Kidney epithelial cell (primary cell): Measurements from ENCODE around the gene CLPSL1. TPM values are rescaled to one million over a fixed set of nuclear protein-coding genes. Genes with fewer than 3 reads are reported as not detected.

Experiments used
- DNase-seq: peaks from one replicate; pipeline ENCODE4 v3.0.0-alpha.2; 2010; ENCODE audit warnings: low read depth
- H3K27me3 ChIP-seq: 2 replicates; pipeline ENCODE4 v1.6.0; 2011; ENCODE audit warnings: low read length; ENCODE audit not compliant: control insufficient read depth, insufficient read depth
- H3K36me3 ChIP-seq: 2 replicates; pipeline ENCODE4 v1.5.1; 2011; ENCODE audit warnings: low read length; ENCODE audit not compliant: control insufficient read depth, insufficient read depth
- H3K4me3 ChIP-seq: 2 replicates; pipeline ENCODE4 v1.5.1; 2011; ENCODE audit warnings: low read depth, mild to moderate bottlenecking, control low read depth, low read length
- total RNA-seq: library from RNA; depleted of rRNA; stranded (reverse); fragments of >200 nt; gene quantifications from 2 replicates; pipeline ENCODE4 v1.2.3, GENCODE V29; 2015
- TF ChIP-seq, protein P1 (sequence below): IDR thresholded peaks from 2 replicates; pipeline ENCODE4 v1.5.1; 2011; ENCODE audit warnings: mild to moderate bottlenecking, moderate library complexity, low read length, control low read depth, inconsistent platforms; ENCODE audit not compliant: insufficient read depth, poor library complexity, severe bottlenecking

The CLPSL1 gene
- total RNA-seq, 1 donor from 2014 or later, result not detected

DNA sequence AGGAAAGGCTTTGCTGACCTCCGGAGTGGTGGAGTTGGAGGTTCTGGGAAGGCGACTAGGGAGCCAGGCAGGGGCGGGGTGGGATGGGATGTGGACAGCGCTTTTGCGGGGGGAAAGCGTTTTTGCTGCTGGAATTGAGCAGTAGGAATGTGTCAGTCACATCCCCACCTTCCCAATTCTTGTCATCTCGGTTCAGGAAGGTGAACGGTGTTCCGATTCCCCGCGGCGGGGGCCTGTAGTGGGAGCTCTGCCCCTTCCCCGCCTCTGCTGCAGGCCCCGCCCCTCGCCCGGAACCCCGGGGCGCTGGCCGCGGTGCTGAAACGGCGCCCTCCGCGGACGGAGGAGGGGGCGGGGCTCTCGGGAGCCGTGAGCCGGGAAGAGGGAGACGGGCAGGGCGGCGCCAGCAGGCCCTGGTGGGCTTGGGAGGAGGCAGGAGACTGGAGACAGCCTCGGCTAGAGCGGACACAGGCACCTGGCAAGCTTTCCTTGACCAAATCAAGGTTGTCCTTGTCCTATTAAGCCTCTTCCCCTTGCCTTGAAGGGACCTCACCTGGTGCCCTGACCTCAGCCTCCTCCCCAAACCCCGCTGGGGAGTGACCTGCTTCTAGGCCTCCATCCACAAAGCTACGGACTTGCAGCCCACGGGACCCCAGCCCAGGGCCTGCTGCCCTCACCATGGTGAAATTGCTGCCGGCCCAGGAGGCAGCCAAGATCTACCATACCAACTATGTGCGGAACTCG lies 24.3 kb downstream of the CLPSL1 start, which contains the start of gene LHFPL5:
TSS of gene LHFPL5 (plus strand) at position 357 of the 741 bp plus-strand sequence. CDS start at position 676, 319 bp downstream.
- peak within 1 kb of the TSS; percentile 20 for H3K4me3 ChIP-seq
- no peaks in the 10 kb centered on the region for H3K36me3 ChIP-seq
- H3K27me3 ChIP-seq, result peaks cover 2% of the 10 kb centered on the region
- TF ChIP-seq, protein P1, sequence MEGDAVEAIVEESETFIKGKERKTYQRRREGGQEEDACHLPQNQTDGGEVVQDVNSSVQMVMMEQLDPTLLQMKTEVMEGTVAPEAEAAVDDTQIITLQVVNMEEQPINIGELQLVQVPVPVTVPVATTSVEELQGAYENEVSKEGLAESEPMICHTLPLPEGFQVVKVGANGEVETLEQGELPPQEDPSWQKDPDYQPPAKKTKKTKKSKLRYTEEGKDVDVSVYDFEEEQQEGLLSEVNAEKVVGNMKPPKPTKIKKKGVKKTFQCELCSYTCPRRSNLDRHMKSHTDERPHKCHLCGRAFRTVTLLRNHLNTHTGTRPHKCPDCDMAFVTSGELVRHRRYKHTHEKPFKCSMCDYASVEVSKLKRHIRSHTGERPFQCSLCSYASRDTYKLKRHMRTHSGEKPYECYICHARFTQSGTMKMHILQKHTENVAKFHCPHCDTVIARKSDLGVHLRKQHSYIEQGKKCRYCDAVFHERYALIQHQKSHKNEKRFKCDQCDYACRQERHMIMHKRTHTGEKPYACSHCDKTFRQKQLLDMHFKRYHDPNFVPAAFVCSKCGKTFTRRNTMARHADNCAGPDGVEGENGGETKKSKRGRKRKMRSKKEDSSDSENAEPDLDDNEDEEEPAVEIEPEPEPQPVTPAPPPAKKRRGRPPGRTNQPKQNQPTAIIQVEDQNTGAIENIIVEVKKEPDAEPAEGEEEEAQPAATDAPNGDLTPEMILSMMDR, result no peak
- DNase-seq, result no peak

DNA sequence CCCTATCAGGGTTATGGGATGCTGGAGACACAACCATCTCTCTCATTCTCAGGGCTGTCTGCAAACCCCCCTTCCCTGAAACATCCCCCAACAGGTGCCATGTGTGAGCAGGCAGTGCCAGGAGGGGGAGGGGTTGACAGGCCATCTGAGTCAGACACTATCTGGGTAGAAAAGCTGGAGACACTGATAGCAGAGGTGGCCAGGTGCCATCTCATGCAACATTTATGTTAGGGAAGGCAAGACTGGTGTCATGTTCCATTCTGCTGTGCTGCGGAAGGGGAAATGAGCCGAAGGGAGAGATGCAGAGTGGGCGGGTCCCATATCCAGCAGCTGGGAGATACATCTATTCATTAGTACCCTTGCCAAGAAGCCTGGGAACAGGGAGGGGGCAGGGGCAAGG lies 27.9 kb downstream of the CLPSL1 start:
- TF ChIP-seq, protein P1, result no peak
- H3K36me3 ChIP-seq, result no peaks in the 10 kb centered on the region
- DNase-seq, result no peak

DNA sequence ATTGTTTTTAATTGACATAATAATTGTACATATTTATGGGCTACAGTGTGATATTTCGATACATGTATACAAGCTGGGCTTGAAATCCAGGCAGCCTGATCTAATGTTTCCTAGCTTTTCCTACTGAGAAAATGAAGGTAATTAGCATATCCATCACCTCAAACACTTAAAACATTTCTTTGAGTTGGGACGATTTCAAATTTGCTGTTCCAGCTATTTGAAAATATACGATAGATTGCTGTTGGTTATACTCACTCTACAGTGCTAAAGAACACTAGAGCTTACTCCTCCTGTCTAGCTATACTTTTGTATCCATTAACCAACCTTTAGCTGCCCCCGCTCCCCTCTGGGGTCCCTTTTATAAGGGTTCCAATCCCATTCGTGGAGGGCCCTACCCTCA lies 29.0 kb downstream of the CLPSL1 start:
- Histone ChIP-seq H3K27me3 (peaks cover 2% of the 10 kb centered on the region), H3K4me3 (no peak overlapping the region), H3K36me3 (no peaks in the 10 kb centered on the region)
- TF ChIP-seq, protein P1, result no peak
- DNase-seq, result no peak

More for the DNA sequence above, 27.9 kb downstream of the CLPSL1 start:
- Histone ChIP-seq H3K4me3 (no peak overlapping the region), H3K27me3 (peaks cover 2% of the 10 kb centered on the region)

DNA sequence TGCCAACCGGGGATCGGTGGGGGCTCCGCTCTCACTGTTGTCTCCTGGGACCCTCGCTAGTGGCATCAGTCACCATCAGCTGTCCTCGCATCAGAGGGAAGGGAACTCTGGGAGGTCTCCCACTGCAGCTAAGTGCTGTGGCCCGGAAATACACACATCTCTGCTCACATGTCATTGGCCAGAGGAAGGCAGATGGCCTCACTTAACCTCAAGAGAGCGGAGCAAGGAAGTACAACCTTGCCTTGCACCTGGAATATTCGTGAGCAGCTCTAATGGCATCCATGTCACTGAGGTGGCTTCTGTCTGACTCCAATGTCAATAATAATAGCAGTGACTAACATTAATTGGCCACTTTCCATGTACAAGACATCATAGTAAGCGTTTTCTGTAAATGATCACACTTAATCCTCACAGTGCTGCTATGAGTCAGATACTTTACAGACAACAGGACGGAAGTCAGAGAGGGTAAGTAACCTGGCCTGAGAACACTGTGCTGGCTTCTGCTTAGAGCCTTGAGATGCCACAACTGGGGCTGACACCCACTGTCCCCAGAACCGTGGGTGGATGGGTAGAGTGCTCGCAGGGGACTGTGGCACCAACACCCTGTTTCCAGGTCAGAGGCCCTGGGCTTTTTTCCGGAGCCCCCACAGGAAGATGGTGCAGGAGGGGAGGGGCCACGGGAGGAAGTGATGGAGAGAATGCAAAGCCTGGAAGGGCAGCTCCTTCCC lies 30.3 kb downstream of the CLPSL1 start:
- TF ChIP-seq, protein P1, result no peak
- H3K27me3 ChIP-seq, result no peaks in the 10 kb centered on the region
- H3K36me3 ChIP-seq, result no peaks in the 10 kb centered on the region
- DNase-seq, result peak; percentile 90
- H3K4me3 ChIP-seq, result no peak overlapping the region

DNA sequence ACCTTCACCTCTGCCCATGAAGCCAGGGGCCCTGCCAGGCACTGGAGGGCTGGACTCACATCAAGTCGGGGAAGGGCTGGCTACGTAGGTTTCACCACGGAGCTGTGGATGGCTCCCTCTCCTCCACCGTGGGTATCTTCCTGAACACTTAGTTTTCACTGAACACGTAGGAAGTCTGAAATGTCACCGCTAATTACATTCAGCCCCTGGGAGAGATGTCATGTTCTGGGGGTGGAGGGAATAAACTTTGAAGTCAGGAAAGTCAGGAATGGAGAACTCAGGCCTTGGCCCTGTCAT lies 30.8 kb downstream of the CLPSL1 start:
- Histone ChIP-seq H3K27me3 (no peaks in the 10 kb centered on the region), H3K4me3 (no peak overlapping the region), H3K36me3 (no peaks in the 10 kb centered on the region)
- TF ChIP-seq, protein P1, result no peak
- no peak for DNase-seq

DNA sequence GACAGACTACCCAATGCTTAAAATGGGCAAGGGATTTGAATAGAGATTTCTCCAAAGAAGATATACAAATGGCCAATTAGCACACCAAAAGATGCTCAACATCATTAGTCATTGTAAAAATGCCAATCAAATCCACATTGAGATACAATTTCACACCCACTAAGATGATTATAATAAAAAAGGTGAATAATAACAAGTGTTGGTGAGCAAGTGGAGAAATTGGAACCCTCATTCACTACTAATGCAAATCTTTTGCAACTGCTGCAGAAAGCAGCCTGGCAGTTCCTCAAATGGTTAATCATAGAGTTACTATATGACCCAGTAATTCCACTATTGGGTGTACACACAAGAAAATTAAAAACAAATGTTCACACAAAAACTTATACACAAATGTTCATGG lies 36.7 kb downstream of the CLPSL1 start:
- no peak for DNase-seq
- H3K27me3 ChIP-seq, result no peaks in the 10 kb centered on the region
- H3K36me3 ChIP-seq, result no peaks in the 10 kb centered on the region
- TF ChIP-seq, protein P1, result no peak
- no peak overlapping the region for H3K4me3 ChIP-seq
